ENCODE data around the gene PRR29.
A peak's percentile ranks its signal among the peaks of the same experiment; 100 is the strongest.
"Not testable (repeated sequence)": the region's sequence is repeated elsewhere in the genome, so short reads cannot be mapped to it uniquely, and the experiment has no call there.

Gene PRR29

DNA sequence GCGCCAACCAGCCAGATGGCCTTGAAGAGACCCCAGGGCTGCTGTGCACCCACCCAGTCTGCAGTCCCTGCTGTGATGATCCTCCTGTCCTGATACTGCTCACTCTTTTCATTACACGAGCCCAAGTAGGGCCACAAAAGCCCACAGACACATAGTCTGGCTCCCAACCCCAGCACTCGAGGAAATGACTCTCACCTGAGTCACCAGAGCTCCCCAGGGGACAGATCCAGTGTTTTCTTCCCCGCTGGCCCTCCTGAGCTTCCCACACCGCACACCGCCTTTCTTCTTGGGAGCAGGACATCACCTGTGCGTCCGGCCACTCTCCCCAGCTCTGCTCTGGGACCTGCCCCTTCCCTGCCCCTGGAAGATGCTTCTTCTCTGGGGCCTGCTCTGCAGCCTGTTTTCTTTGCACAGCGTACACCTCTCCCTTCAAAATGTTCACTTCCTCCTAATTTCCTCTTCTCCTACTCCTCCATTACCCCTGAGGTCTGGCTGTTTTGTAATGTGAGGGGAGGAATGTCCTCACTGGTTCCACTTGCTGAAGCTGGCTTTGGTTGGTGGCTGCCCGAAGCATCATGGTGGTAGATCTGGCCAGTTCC, 23.5 kb upstream of the PRR29 start:
- DNase-seq (ENCODE audit: low read depth, low spot score): no peak

- DNase-seq (ENCODE audit: low read depth, low spot score): no peak
Observed at GRCh38 chr17:63975541-63976092, 22.5 kb upstream of the PRR29 start.

DNA sequence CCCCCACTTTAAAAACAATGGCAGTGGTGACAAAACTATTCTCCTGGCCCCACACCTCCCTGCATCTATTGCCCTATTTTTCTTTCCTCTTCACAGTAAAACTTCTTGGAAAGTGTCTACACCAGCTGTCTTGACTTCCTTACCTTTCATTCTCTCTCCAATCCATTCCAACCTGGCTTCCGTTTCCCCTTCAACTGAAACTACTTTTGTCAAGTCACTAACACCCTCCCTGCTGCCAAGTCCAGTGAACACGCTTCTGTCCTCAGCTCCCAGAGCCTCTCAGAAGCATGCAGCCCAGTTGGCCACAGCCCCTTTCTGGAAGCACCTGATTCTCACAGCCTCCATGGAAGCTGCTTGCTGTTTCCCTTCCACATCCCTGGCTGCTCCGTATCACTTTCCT, 21.4 kb upstream of the PRR29 start:
- no peak for DNase-seq (ENCODE audit: low read depth, low spot score)

DNA sequence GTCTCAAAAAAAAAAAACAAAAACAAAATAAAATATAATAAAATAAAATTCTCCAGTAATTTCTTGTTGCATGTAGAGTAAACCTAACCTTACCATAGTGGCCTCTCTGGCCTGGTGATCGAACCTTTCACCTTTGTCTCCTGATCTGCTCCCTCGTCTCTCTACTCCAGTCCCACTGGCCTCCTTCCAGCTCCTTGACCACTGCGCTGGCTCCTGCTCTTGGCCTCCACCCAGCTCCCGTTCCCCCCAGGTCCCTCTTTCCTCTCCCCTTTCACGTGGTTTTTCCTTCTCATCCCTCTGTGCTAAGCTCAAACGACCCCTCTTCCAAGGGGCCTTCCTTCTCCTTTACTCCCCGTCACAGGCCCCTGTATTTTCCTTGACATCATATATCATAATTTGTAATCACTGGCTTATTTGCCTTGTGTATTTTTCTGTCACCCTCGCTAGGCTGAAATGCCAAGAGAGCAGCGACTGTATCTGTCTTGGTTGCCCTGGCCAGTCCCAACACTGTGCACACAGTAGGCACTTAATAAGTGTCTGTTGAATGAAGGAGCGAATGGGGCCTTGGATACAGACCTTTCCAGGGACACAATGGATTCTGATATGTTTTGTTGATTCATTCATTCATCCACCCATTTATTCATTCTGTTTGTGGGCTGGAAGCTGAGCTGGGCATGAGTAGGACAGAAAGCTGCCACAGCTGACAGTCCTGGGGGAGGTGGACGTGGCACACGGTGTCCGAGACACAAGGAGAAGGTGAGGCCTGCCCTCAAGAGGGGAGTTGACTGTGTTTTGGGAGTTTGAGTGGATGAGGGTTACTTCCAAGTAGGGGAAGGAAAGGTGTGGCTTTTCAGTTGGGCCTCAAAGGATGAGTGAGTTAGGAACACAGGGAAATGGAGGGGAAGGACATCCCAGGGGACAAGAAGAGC, 19.6 kb upstream of the PRR29 start:
- no peak for DNase-seq (ENCODE audit: low read depth, low spot score)

- DNase-seq (ENCODE audit: low read depth, low spot score): not testable (repeated sequence)
Observed at GRCh38 chr17:63982641-63983040, 15.5 kb upstream of the PRR29 start.

DNA sequence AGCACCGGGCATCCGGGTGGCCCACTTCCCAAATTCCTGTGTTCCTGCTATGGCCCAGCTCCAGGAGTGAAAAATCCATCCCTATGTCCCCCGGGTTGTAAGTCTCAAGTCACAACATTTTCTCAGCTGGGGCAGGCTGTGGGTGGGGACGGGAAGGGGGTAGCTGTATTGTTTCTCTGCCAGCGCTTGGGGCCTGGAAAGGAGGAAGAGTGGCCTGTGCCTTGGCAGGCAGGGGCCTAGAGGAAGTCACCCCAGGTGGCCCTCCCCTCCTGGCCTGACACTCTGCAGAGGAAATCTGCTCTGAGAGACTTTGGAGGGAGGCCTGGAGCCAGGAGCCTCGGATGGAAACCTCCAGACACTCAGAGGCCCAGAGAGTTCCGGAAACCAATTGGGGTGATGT, 14.8 kb upstream of the PRR29 start:
- DNase-seq (ENCODE audit: low read depth, low spot score): no peak

DNA sequence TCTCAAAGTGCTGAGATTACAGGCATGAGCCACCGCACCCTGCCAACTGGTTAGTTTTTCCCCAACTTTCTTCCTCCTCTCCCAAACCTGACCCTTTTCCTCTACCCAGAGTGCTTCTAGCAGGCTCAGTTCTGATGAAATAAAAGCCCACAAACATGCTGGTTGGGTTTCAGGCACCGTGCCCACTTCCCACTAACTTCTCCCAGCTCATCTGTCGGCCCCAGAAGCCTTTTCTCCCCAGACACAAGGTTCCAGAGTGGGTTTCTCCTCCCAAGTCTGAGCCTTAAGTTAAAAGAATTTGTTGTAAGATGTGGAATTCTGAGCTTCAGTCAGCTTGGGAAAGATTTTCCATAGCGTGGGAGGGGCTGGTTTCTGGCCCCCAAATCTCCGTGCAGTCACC, 13.9 kb upstream of the PRR29 start:
- no peak for DNase-seq (ENCODE audit: low read depth, low spot score)

- peak; percentile 42 for DNase-seq (ENCODE audit: low read depth, low spot score)
Observed at GRCh38 chr17:63984651-63985386, 13.3 kb upstream of the PRR29 start.

DNA sequence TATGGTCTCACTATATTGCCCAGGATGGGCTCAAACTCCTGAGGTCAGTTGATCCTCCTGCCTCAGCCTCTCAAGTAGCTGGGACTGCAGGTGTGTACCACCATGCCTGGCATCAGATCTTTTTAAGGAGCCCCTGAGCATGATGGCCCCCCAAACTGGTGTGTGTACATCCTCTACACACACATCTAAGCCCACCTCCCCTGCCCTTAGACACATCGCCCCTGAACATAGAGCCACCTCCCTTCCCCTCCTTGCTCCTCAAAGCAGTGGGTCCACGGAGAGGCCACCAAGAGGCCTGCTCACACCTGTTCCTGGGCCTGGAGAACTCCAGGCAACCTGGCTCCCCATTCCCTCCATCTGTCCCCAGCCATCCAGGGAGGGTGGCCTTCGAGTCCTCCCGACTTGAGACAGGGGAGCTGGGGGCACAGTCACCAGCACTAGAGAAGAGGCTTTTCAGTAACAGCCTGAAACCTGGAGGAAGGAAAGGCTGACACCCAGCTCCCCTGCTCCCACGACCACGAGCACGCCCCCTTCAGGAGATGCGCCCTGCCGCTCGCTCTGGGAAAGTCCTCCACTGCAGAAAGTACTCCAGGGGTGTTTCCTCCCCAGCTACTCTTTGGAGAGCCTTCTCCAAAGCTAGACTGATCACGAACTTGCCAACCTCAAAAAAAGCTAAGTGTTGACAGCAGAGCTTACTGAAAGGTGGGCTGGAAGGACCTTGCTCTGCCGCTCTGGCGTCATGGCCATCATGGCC, 12.6 kb upstream of the PRR29 start:
- DNase-seq (ENCODE audit: low read depth, low spot score): no peak

DNA sequence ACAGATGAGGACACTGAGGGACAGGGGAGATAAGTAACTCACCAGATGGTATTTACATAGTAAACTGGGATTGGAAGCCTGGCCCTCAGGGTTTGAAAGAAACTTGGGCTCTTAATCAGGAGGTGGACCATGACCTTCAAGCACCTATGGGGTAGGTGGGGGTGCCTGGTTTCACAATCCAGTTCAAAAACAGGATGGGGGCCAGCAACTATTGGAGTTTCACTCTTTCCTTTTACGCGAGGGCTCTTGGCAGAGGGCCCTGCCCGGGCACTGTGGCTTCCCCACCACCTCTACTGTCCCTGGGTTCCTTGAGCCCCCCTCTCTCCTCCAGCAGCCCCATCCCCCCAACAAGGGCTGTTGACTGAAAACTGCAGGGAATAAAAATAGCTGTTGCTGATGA, 11.3 kb upstream of the PRR29 start:
- no peak for DNase-seq (ENCODE audit: low read depth, low spot score)

- no peak for DNase-seq (ENCODE audit: low read depth, low spot score)
Observed at GRCh38 chr17:63987221-63988126, 10.7 kb upstream of the PRR29 start.

DNA sequence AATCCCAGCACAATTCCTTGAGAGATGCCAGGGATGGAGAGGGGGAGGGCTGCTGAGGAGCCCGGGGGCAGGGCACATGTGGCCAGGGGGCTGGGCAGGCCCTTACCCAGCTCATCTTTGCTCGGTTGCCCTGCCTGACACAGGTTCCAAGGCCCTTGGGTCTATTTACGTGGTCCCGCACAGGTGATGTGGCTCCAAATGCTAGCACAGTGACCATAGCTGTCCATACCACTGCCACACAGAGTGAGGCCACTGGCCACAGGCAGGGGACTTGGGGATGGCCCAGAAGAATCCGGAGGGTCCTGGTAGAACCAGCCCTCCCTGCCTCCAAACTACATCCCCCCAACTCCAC, 10.0 kb upstream of the PRR29 start:
- DNase-seq (ENCODE audit: low read depth, low spot score): no peak

- DNase-seq (ENCODE audit: low read depth, low spot score): no peak
Observed at GRCh38 chr17:63988741-63989621, 9.2 kb upstream of the PRR29 start.

DNA sequence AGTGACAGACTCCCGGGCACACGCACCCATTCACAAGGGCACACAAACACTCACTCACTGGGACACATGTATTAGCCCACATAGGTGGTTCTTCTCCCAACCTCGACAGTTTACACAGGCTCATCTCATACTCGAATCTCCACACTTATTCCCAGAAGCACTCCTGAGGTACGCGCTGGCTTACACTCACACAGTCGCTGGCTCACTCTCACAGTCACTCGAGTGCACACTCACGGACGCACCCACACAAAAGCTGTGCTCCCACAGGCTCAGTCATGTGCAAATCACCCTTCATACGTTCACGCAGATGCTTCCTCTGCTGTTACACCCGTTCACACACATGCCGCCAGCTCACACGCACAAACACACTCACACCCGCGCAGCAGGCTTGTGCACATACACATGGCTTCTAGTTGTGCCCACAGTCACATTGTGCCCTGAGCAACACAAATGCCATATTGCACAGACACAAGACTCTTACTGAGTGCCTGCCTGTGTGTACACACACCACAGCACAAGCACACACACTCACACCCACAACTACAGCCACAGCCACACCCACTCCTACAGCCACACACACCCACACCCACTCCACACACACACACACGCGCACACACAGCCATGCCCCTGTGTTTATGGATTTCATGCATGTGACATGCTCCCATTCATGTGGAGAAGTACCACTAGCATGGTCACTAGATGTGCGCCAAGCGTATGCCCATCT, 8.4 kb upstream of the PRR29 start:
- no peak for DNase-seq (ENCODE audit: low read depth, low spot score)

- no peak for DNase-seq (ENCODE audit: low read depth, low spot score)
Observed at GRCh38 chr17:63991611-63992010, 6.5 kb upstream of the PRR29 start.

DNA sequence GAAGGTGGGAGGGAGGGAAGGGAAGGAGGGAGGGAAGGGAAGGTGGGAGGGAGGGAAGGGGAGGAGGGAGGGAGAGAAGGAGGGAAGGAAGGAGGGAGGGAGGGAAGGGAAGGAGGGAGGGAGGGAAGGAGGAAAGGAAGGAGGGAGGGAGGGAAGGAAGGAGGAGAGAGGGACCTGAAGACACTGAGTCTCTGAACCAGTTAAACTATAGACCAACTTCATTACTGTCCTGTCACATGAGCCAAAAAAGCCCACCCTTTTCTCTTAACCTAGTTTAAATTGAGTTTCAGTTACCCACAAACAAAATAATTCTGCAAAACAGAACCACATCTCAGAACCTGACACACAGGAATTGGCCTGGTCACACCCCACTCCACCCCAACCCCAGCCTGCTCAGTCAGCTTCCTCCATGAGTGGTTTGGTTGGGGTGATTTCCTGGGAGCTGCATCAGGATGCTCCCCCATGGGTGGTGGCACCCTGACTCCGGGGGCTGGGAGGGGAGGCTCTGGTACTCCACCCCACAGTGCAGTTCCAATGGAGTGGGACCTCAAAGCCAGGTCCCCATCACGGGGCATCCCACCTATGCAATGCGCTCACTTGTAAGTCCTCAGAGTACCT, 4.7 kb upstream of the PRR29 start:
- no peak for DNase-seq (ENCODE audit: low read depth, low spot score)

DNA sequence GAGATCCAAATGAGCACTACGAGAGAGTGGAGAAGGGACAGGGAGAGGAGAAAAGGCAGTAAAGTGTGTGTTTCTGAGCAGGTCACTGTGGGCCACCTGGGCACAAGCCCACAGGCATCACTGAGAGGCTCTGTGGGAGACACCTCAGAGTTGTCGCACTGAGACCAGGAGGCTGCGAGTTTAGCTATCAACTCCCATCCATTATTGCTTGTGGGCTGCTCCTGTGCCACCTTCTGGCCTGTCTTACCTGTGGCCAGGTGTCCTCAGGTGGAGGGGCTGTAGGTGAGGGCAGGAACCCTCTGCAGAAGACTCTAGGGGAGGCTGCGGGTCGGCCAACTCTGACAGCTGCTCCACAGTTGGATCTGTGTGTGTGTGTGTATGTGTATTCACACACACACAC, 2.5 kb upstream of the PRR29 start:
- no peak for DNase-seq (ENCODE audit: low read depth, low spot score)

- no peak for DNase-seq (ENCODE audit: low read depth, low spot score)
Observed at GRCh38 chr17:63996430-63997182, 1.5 kb upstream of the PRR29 start.

All from brain pericyte (primary cell).